Left renal pelvis (tissue), 4 donors: ENCODE data around the gene PGC. TPM values are rescaled to one million over a fixed set of nuclear protein-coding genes. Genes with fewer than 3 reads are reported as not detected.

Experiments used
- DNase-seq, 4 donors: peaks; one replicate each; pipeline ENCODE4 v3.0.0-alpha.2; 2013; ENCODE audit warnings: low read depth in 4 of 4, low spot score in 3 of 4
- polyA plus RNA-seq, 4 donors: library from polyadenylated mRNA; unstranded; fragments of 120-200 nt; gene quantifications; one replicate each; pipeline ENCODE4 v1.2.1, GENCODE V29; 2013; ENCODE audit not compliant: insufficient read length in 4 of 4

Gene PGC
- polyA plus RNA-seq, 4 donors: 0.26 TPM; not detected in 3

DNA sequence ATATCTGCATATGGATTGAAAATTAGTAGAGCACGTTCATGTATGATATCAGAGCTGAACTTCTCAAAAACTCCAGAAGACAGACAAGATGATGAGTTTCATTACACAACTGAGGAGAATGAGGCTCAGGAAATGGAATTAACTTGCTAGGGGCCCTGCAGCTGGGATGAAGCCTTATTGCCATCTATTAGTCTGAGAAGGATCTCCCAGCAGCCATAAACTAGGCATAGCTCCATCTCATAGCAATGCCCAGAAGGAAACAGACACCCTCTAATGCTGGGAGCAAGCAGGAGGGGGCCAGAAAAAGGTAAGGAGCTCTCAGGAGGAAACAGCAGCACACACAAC lies 29.8 kb downstream of the PGC start:
- DNase-seq: no peak

GRCh38 chr6:41716516-41717391 lies 30.4 kb downstream of the PGC start:
- no peak for DNase-seq

- DNase-seq: no peak
These were observed 31.2 kb downstream of the PGC start for GRCh38 chr6:41715795-41716515.

- no peak for DNase-seq
These were observed 32.5 kb downstream of the PGC start for GRCh38 chr6:41714556-41715273.

DNA sequence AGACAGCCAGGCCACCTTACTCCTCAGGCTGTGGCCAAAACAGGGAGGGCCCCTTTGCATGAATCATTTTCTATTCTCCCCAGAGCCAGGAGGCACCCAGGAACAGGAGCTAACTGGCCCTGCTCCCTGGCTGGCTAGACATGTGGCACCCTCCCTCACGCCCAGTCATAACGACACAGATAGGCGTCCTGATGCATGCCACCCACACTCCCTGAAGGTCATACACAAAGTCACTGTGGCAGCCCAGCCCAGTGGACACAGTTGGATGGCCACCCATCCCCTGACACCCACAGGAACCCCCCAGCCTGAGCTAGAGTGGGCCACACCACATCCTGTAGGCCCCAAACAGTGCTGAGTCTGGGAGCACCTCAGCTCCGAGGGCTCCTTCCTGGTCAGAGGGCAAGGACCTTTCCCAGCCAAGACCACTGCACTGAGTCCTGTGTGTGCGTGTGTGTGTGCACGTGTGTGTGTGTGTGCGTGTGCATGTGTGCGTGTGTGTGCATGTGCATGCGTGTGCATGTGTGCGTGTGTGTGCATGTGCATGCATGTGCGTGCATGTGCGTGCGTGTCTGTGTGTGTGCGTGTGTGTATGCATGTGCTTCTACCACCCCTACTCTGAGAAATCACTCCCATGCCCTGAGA lies 33.4 kb downstream of the PGC start:
- no peak for DNase-seq

DNA sequence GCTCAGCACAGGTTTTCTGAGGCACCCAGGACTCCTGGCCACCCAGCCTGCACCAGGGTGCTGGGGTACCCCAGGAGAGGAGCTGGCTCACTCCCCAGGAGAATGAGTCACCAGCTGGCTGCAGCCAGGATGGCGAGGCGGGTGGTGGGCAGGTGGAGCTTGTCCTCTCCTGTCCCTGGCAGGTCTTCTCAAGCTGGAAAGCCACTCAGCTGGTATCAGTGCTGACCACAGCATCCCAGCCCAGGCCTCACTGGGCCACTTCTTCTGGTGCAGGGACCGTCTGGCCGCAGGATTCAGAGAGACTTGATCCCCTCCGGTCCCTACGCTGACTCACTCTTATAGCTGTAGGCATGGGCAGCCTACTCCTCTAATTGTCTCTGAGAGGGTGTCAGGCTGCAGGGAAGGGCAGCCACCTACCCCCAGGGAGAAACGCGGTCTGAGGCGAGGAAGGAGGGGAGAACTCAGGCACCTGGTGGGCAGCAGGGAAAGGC lies 34.0 kb downstream of the PGC start:
- no peak for DNase-seq

- DNase-seq: no peak
These were observed 34.5 kb downstream of the PGC start for GRCh38 chr6:41712651-41713103.

GRCh38 chr6:41711323-41712038 lies 35.7 kb downstream of the PGC start:
- no peak for DNase-seq

DNA sequence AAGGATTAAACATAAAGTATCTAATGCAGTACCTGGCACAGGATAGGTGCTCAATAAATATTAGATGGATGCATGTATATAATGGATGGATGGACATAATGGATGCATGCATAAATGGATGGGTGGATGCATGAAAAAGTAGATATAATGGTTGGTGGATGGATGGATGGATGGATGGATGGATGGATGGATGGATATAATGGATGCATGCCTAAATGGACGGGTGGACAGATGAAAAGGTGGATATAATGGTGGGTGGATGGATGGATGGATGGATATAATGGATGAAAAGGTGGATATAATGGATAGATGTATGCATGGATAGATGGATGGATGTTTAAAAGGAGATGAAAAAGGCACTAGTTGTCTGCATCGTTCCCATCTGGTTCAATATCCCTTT lies 37.8 kb downstream of the PGC start:
- DNase-seq: no peak

- no peak for DNase-seq
These were observed 38.3 kb downstream of the PGC start for GRCh38 chr6:41708856-41709255.

DNA sequence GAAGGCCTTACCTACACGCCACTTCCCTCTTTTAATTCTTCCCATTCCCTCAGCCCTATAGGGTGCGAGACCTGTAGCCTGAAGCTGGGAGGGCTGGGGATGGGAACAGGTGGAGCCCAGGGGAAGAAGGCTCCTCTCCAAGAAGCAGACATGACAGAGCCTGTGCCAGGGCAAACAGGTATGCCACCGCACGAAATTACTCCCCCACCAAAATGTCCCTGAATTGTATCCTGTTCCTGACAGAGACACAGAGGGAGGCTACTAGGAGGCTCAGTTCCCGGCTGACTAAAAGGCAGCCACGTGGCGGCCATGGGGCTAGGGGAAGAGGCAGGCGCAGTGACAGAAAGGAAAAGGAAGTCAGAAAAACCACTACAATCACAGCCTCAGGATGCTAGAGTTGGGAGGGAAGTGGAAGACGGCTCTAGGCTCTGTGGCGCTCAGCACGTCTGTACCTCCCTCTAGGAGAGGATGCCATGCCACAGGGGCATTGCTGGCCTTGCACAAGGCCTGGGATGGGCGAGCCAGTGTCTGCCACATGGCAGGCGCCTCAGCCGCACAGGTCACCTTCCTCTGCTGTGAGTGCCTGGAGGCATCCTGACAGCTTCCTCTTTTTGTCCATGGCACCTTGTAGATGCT lies 39.5 kb downstream of the PGC start:
- no peak for DNase-seq

- no peak for DNase-seq
These were observed 40.2 kb downstream of the PGC start for GRCh38 chr6:41706876-41707564.

DNA sequence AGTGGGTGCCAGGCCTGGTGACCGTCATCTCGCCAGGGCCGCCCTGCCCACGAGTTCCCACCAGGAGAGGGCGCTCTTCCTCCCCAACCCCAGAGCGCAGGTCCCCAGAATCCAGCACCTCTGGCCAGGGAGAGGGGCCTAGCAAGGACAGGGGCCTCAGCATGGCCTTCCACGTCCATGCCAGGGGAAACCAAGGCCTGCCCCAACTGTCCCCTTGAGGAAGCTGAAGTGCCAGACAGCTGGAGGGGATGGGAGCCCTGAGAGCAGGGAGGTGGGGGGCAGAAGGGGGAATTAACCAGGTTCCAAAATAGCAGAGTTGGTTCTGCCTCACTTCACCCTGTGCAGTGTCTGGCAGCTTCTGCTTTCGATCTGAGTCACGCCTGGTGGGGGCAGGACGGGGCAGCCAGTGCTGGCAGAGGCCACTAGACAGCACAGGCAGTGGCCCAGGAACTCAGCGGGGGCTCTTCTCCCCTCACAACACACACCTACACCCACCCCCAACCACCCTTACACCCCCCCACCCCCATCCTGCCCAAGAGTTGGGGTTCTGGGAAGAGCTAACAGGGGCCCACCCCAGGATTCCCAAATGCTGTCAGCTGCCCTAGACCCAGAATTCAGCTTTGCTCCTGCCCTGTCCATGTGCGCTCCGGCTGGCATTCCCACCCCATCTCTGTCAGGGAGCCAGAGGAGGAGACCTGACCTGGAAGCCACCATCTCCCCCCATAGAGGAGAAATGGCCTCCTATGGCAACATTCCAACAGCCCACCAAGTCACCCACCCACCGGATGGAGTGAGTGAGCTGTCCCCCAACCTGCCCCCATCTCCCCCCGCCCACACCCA lies 41.0 kb downstream of the PGC start:
- DNase-seq: no peak

GRCh38 chr6:41705311-41705995 lies 41.7 kb downstream of the PGC start:
- no peak for DNase-seq

DNA sequence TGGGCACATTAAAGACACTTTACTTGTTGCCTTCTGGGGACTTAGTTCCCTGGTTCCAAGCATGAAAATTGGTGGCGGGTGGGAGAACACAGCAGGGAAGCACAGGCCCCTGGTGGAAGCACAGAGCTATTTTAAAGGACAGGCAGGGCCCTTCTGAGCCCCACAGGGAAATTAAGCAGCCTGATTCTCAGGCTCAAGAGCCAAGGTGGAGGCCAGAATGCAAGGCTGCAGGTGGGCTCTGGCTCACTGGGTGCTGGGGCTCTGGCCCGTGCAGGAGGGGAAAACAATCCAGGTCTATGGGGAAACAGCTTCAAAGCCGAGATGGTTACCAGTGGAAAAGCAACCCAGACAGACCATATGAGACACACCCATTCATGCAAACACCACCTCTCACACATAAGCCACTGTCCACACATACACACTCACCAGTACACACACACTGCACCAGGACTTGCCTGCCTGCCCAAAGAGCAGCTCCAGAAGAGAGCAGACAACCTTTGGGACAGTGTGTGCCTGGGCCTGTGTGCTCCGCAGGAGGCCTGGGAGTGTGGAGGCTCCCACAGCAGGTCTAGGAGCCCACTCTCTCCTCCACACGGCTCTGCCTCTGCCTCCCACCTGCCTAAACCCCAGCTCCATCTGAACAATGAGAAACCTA lies 42.4 kb downstream of the PGC start:
- no peak for DNase-seq

- no peak for DNase-seq
These were observed 43.2 kb downstream of the PGC start for GRCh38 chr6:41704028-41704427.
